ENCODE results near the gene FIP1L1. TPM values are rescaled to one million over a fixed set of nuclear protein-coding genes. Genes with fewer than 3 reads are reported as not detected.

FIP1L1 gene
- total RNA-seq, 1 donor from 2014 or later = 50.9 TPM

DNA sequence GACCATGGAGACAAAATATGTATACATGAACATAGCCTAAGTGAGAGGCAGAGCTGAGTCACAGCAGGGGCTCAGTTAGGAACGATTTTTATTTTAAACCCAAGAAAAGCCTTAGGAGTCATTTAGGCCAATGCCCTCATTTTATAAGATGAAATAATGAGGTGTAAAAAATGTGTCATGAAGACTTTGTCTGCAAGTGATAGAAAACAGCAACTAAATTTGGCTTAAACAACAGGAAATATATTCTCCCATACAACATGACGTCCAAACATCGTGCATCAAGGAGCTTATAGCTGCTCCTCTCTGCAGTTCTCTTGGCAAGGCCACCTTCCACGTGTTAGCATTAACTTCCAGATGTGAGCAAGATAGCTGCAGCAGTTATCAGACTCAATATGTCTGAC lies 28.4 kb upstream of the FIP1L1 start:
- Mint-ChIP-seq H3K4me1 (ENCODE audit: low read depth, unreplicated experiment) (no peaks in the 10 kb centered on the region), H3K27ac (ENCODE audit: unreplicated experiment) (no peak overlapping the region), H3K9me3 (ENCODE audit: unreplicated experiment) (peaks cover 8% of the 10 kb centered on the region), H3K36me3 (ENCODE audit: low read depth, unreplicated experiment) (peaks cover 11% of the 10 kb centered on the region), H3K27me3 (ENCODE audit: low read depth, unreplicated experiment) (no peaks in the 10 kb centered on the region), H3K4me3 (ENCODE audit: unreplicated experiment) (no peak overlapping the region)
- H3K9ac ChIP-seq (ENCODE audit: low read length) = no peak overlapping the region
- H3K9me3 ChIP-seq (ENCODE audit: insufficient read depth, low read depth, low read length) = no peaks in the 10 kb centered on the region
- no peak overlapping the region for H3K4me2 ChIP-seq (ENCODE audit: low read length)
- no peaks in the 10 kb centered on the region for H3K36me3 ChIP-seq (ENCODE audit: insufficient read depth, low read length)
- peaks cover 10% of the 10 kb centered on the region for H3K4me1 ChIP-seq (ENCODE audit: insufficient read depth, low read length)
- H3K27ac ChIP-seq (ENCODE audit: low read depth, low read length) = no peak overlapping the region
- H2AFZ ChIP-seq (ENCODE audit: low read depth, low read length) = no peak overlapping the region
- no peaks in the 10 kb centered on the region for H3K27me3 ChIP-seq (ENCODE audit: insufficient read depth, low read length)
- no peak for TF ChIP-seq EZH2 (IDR thresholded peaks at IDR 0.05; ENCODE audit: insufficient read depth, low read length)
- TF ChIP-seq, protein P1, sequence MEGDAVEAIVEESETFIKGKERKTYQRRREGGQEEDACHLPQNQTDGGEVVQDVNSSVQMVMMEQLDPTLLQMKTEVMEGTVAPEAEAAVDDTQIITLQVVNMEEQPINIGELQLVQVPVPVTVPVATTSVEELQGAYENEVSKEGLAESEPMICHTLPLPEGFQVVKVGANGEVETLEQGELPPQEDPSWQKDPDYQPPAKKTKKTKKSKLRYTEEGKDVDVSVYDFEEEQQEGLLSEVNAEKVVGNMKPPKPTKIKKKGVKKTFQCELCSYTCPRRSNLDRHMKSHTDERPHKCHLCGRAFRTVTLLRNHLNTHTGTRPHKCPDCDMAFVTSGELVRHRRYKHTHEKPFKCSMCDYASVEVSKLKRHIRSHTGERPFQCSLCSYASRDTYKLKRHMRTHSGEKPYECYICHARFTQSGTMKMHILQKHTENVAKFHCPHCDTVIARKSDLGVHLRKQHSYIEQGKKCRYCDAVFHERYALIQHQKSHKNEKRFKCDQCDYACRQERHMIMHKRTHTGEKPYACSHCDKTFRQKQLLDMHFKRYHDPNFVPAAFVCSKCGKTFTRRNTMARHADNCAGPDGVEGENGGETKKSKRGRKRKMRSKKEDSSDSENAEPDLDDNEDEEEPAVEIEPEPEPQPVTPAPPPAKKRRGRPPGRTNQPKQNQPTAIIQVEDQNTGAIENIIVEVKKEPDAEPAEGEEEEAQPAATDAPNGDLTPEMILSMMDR (IDR thresholded peaks at IDR 0.05; ENCODE audit: insufficient read depth, low read depth, low read length) = no peak
- no peaks in the 10 kb centered on the region for H3K79me2 ChIP-seq (ENCODE audit: insufficient read depth, low read length)
- DNase-seq (ENCODE audit: low read depth) = no peak
- H3K4me3 ChIP-seq (ENCODE audit: insufficient read depth, low read depth, low read length) = no peak overlapping the region
- H4K20me1 ChIP-seq (ENCODE audit: insufficient read depth, low read length) = no peaks in the 10 kb centered on the region
- no peak for FAIRE-seq

DNA sequence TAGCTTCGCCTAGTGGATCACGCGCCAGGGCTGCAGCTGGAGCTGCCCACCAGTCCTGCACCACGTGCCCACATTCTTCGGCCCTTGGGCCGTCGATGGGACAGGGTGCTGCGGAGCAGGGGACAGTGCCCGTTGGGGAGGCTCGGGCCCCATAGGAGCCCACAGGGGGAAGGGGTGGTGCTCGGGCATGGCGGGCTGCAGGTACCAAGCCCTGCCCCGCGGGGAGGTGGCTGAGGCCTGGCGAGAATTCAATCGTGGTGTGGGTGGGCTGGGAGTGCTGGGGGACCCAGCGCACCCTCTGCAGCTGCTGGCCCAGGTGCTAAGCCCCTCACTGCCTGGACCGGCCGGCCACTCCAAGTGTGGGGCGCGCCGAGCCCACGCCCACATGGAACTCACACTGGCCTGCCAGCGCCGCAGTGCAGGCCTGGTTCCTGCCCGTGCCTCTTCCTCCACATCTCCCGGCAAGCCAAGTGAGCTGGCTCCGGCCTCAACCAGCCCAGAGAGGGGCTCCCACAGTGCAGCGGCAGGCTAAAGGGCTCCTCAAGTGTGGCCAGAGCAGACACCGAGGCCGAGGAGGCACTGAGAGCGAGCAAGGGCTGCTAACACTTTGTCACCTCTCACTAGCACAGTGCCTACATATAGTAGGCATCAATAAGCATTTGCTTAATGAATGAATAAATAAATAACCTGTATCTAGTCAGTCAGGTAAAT lies 23.3 kb upstream of the FIP1L1 start:
- peaks cover 34% of the 10 kb centered on the region for H3K79me2 ChIP-seq (ENCODE audit: insufficient read depth, low read length)
- no peak overlapping the region for H3K4me3 ChIP-seq (ENCODE audit: insufficient read depth, low read depth, low read length)
- H3K9me3 ChIP-seq (ENCODE audit: insufficient read depth, low read depth, low read length) = no peaks in the 10 kb centered on the region
- H3K9ac ChIP-seq (ENCODE audit: low read length) = no peak overlapping the region
- no peak for TF ChIP-seq EZH2 (IDR thresholded peaks at IDR 0.05; ENCODE audit: insufficient read depth, low read length)
- TF ChIP-seq, protein P1 (IDR thresholded peaks at IDR 0.05; ENCODE audit: insufficient read depth, low read depth, low read length) = no peak
- no peaks in the 10 kb centered on the region for H3K36me3 ChIP-seq (ENCODE audit: insufficient read depth, low read length)
- DNase-seq (ENCODE audit: low read depth) (no peak), FAIRE-seq (no peak)
- no peaks in the 10 kb centered on the region for H3K4me1 Mint-ChIP-seq (ENCODE audit: low read depth, unreplicated experiment)
- H3K9me3 Mint-ChIP-seq (ENCODE audit: unreplicated experiment) = peaks cover 2% of the 10 kb centered on the region
- H4K20me1 ChIP-seq (ENCODE audit: insufficient read depth, low read length) = peaks cover 4% of the 10 kb centered on the region
- no peak overlapping the region for H3K27ac Mint-ChIP-seq (ENCODE audit: unreplicated experiment)
- H3K27ac ChIP-seq (ENCODE audit: low read depth, low read length) = no peak overlapping the region
- H2AFZ ChIP-seq (ENCODE audit: low read depth, low read length) = no peak overlapping the region
- H3K4me2 ChIP-seq (ENCODE audit: low read length) = no peak overlapping the region
- H3K4me3 Mint-ChIP-seq (ENCODE audit: unreplicated experiment) = no peak overlapping the region
- H3K4me1 ChIP-seq (ENCODE audit: insufficient read depth, low read length) = no peaks in the 10 kb centered on the region
- H3K36me3 Mint-ChIP-seq (ENCODE audit: low read depth, unreplicated experiment) = peaks cover 7% of the 10 kb centered on the region
- no peaks in the 10 kb centered on the region for H3K27me3 Mint-ChIP-seq (ENCODE audit: low read depth, unreplicated experiment)
- H3K27me3 ChIP-seq (ENCODE audit: insufficient read depth, low read length) = no peaks in the 10 kb centered on the region

DNA sequence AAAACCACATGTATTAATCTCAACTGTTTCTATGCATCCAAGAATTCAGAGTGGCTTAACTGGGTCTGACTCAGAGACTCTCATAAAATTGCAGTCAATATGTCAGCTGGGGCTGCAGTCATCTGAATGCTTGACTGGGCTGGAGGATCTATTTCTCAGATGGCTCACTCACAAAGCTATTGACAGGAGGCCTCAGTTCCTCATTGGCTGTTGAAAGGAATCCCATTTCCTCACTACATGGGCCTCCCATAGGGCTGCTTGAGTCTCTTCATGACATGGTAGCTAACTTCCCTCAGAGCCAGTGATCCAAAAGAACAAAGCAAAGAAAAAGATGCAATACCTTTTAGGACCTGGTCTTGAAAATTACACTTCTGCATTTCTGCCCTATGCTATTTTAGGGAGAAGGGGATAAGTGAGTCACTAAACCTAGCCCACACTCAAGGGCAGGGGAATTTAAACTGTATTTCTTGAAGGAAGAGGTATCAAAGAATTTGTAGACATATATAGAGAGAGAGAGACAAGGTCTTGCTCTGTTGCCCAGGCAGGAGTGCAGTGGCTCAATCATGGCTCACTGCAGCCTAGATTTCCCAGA lies 21.4 kb upstream of the FIP1L1 start:
- Histone ChIP-seq H3K4me2 (ENCODE audit: low read length) (no peak overlapping the region), H3K27me3 (ENCODE audit: insufficient read depth, low read length) (no peaks in the 10 kb centered on the region), H3K27ac (ENCODE audit: low read depth, low read length) (no peak overlapping the region), H3K9me3 (ENCODE audit: insufficient read depth, low read depth, low read length) (no peaks in the 10 kb centered on the region), H2AFZ (ENCODE audit: low read depth, low read length) (no peak overlapping the region), H4K20me1 (ENCODE audit: insufficient read depth, low read length) (peaks cover 4% of the 10 kb centered on the region), H3K4me3 (ENCODE audit: insufficient read depth, low read depth, low read length) (no peak overlapping the region), H3K4me1 (ENCODE audit: insufficient read depth, low read length) (no peaks in the 10 kb centered on the region), H3K79me2 (ENCODE audit: insufficient read depth, low read length) (peaks cover 52% of the 10 kb centered on the region), H3K9ac (ENCODE audit: low read length) (no peak overlapping the region), H3K36me3 (ENCODE audit: insufficient read depth, low read length) (no peaks in the 10 kb centered on the region)
- Mint-ChIP-seq H3K27ac (ENCODE audit: unreplicated experiment) (no peak overlapping the region), H3K4me1 (ENCODE audit: low read depth, unreplicated experiment) (no peaks in the 10 kb centered on the region), H3K4me3 (ENCODE audit: unreplicated experiment) (no peak overlapping the region), H3K9me3 (ENCODE audit: unreplicated experiment) (peaks cover 2% of the 10 kb centered on the region), H3K36me3 (ENCODE audit: low read depth, unreplicated experiment) (peaks cover 4% of the 10 kb centered on the region), H3K27me3 (ENCODE audit: low read depth, unreplicated experiment) (no peaks in the 10 kb centered on the region)
- TF ChIP-seq, protein P1 (IDR thresholded peaks at IDR 0.05; ENCODE audit: insufficient read depth, low read depth, low read length) = no peak
- no peak for TF ChIP-seq EZH2 (IDR thresholded peaks at IDR 0.05; ENCODE audit: insufficient read depth, low read length)
- FAIRE-seq (no peak), DNase-seq (ENCODE audit: low read depth) (no peak)

Measured in astrocyte (in vitro differentiated cells and primary cell).